HG03097 (cell line): Measurements from ENCODE around the gene ANKRD13D.

ENCODE experiments used
- ATAC-seq: cut with Tn5 transposase; IDR thresholded peaks from one replicate; pipeline ENCODE4 v1.9.1; 2021; ENCODE audit not compliant: unreplicated experiment, low FRiP score

ANKRD13D gene

GRCh38 chr11:67301313-67301921 is 12.3 kb downstream of the ANKRD13D start:
- ATAC-seq = no peak

DNA sequence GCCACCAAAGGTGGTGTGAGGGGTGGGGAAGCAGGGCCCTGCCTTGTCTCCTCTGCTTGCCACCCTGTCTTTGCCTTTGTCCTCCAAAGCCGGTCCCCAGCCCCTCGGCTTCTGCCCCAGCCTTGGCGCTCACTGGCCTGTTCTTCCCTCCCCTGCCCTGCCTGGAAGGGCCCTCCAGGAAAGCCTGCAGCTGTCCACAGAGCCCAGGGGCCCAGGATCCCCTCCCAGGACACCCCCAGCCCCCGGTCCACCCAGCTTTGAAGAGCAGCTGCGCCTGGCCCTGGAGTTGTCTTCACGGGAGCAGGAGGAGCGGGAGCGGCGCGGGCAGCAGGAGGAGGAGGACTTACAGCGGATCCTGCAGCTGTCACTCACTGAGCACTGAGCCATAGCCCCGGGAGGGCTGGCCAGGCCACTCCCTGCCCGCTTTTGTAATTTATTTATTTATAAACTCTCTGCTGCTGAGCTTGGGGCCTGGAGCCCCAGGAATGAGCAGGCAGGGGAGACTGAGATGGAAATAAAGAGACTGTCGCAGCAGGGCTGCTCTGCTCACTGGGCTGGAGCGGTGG is 12.9 kb downstream of the ANKRD13D start:
- no peak for ATAC-seq

GRCh38 chr11:67302571-67303131 is 13.5 kb downstream of the ANKRD13D start:
- ATAC-seq = no peak

- no peak for ATAC-seq
These were observed 14.2 kb downstream of the ANKRD13D start, which contains the start of gene SSH3 for GRCh38 chr11:67303132-67303834. Gene SSH3, plus strand, starts transcription at chr11:67303530. Its CDS starts 96 bp downstream, at chr11:67303626.

DNA sequence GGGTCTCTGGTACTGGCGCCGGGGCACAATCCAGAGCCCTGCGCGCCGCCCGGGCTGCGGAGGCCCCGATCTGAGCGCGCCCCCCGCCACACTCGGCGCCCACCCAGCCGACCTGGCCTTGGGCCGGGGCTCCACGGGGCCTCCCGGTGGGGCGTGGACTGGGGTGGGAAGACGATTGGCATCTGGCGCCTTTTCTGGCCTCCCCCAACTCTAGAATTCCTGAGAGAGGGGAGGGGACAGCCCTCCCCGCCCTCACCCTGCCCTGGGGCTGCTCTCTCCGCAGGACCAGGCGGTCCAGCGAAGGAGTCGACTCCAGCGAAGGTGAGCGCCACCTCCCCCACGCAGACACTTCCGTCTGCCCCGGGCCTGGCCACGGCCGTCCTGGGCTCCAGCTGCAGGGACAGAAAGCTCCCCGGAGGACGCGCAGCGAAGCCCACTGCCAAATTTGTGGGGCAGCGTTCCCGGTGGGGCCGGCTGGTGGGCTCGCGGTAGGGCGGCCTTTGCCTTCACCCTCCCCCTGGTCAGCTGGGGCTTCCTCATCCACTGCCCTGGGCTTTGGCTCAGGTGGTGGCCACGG is 14.8 kb downstream of the ANKRD13D start:
- ATAC-seq = no peak

GRCh38 chr11:67304511-67305113 is 15.5 kb downstream of the ANKRD13D start:
- ATAC-seq = no peak

DNA sequence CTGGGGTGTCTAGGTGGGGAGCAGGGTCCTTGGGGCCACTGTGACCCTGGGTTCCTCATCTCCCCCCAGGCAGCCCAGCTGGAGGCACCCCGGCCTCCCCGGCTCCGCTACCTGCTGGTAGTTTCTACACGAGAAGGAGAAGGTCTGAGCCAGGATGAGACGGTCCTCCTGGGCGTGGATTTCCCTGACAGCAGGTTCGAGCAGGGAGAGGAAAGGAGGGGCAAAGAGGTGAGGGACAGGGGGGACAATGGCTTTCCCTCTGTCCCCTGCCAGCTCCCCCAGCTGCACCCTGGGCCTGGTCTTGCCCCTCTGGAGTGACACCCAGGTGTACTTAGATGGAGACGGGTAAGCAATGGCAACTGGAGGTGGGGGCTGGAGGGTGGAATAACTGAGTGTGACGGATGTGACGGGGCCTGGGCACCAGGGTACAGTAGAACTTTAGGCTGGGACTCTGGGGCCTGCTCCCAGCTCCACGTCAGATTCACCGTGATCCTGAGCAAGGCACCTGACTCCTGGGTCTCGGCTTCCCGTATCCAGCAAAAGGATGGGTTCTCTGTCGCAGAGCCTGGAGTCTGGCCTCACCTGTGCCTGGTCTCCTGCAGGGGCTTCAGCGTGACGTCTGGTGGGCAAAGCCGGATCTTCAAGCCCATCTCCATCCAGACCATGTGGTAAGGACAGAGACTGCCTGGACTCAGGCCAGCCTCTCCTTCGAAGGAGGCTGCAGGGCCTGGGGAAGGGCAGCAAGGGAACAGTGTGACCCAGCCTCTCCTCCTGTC is 17.9 kb downstream of the ANKRD13D start:
- ATAC-seq = no peak

DNA sequence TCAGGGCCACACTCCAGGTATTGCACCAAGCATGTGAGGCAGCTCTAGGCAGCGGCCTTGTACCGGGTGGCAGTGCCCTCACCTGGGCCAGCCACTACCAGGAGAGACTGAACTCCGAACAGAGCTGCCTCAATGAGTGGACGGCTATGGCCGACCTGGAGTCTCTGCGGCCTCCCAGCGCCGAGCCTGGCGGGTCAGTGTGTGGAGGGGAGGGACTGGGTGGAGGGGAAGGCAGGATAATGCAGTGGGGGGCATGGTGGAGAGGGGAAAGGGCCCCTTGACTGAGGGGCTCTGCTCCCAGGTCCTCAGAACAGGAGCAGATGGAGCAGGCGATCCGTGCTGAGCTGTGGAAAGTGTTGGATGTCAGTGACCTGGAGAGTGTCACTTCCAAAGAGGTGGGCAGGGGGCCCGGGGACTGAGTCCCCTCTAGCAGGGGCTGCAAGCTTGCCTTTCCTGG is 18.5 kb downstream of the ANKRD13D start:
- ATAC-seq = no peak

- ATAC-seq = no peak
These were observed 19.1 kb downstream of the ANKRD13D start for GRCh38 chr11:67308031-67308866.

DNA sequence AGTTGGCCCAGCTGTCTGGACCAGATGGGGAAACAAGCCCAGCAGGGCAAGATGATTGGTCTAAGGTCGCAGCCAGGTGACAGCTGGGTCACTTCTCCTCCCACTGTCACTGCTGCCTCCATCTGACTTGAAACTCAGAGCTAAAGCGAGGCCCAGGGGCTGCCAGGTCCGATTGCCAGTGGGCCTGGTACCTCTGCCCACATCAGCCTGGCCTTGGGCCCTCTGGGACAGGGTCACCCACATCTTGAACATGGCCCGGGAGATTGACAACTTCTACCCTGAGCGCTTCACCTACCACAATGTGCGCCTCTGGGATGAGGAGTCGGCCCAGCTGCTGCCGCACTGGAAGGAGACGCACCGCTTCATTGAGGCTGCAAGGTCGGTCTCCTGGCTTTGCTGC is 20.1 kb downstream of the ANKRD13D start:
- ATAC-seq = no peak

GRCh38 chr11:67309661-67310061 is 20.6 kb downstream of the ANKRD13D start:
- no peak for ATAC-seq

DNA sequence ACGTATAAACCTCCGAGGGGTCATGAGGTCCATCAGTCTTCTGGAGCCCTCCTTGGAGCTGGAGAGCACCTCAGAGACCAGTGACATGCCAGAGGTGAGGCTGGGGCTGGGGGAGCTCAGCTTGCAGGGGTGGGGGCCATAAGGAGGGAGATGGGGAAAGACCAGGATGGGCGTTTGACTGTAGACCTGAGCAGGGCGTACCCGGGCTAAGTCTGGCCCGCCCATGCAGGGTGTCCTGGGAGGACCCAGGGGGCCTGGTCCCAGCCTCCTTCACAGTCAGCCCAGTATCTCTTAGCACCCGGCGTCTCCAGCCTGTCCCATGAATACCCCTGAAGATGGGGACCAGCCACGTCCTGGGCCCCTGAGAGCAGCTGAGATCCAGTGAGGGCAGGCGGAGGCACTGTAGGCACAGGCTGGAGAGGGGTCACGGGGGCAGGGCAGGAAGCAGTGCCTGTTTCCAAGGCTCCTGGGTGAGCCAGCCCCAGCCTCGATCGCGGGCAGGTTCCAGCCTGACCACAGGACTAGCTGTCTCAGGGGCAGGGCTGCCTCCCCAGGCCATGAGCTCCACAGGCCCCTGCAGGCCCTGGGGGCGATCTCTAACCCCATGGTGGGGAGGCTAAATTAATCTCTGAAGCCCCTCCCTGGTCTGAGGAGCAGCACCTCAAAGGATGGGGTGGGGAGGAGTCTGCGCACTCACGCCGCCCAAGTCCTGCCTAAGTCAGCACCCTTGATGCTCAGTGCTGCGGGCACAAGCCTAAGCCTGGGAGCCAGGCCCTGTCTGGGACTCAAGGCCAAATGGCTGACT is 21.3 kb downstream of the ANKRD13D start:
- no peak for ATAC-seq

GRCh38 chr11:67311051-67311555 is 22.0 kb downstream of the ANKRD13D start:
- ATAC-seq = no peak

GRCh38 chr11:67311556-67312082 is 22.5 kb downstream of the ANKRD13D start:
- ATAC-seq = no peak

- no peak for ATAC-seq
These were observed 23.3 kb downstream of the ANKRD13D start for GRCh38 chr11:67312187-67313021.

- ATAC-seq = no peak
These were observed 24.2 kb downstream of the ANKRD13D start for GRCh38 chr11:67313125-67313890.
